Stimulated activated CD8-positive, alpha-beta memory T cell treated with anti-CD3 and anti-CD28 coated beads, Interleukin-15, amount 100 ng/mL, for 24 hours (primary cell): Measurements from ENCODE around the gene DNAH3.
"Not testable (repeated sequence)": the region's sequence is repeated elsewhere in the genome, so short reads cannot be mapped to it uniquely, and the experiment has no call there.

ENCODE experiments used
- DNase-seq: peaks from one replicate; pipeline ENCODE4 v3.0.0-alpha.2; 2020; ENCODE audit warnings: low read depth

DNAH3 gene

GRCh38 chr16:21070564-21070963 is 80.1 kb downstream of the DNAH3 start:
- DNase-seq, result no peak

- DNase-seq, result no peak
Observed at GRCh38 chr16:21069986-21070385, 80.7 kb downstream of the DNAH3 start.

- DNase-seq, result no peak
Observed at GRCh38 chr16:21064203-21064602, 86.4 kb downstream of the DNAH3 start.

GRCh38 chr16:21063314-21063713 is 87.3 kb downstream of the DNAH3 start:
- not testable (repeated sequence) for DNase-seq

GRCh38 chr16:21060027-21060510 is 90.6 kb downstream of the DNAH3 start:
- DNase-seq, result no peak

GRCh38 chr16:21057875-21058274 is 92.8 kb downstream of the DNAH3 start:
- DNase-seq, result no peak

GRCh38 chr16:21056396-21056795 is 94.2 kb downstream of the DNAH3 start:
- no peak for DNase-seq

- DNase-seq, result not testable (repeated sequence)
Observed at GRCh38 chr16:21055738-21056137, 94.9 kb downstream of the DNAH3 start.

GRCh38 chr16:21053590-21053989 is 97.1 kb downstream of the DNAH3 start:
- DNase-seq, result no peak

- DNase-seq, result not testable (repeated sequence)
Observed at GRCh38 chr16:21048091-21048912, 102.3 kb downstream of the DNAH3 start.

GRCh38 chr16:21038197-21038596 is 112.4 kb downstream of the DNAH3 start:
- no peak for DNase-seq

- no peak for DNase-seq
Observed at GRCh38 chr16:21037736-21038135, 112.9 kb downstream of the DNAH3 start.

GRCh38 chr16:21037168-21037567 is 113.5 kb downstream of the DNAH3 start:
- no peak for DNase-seq

- no peak for DNase-seq
Observed at GRCh38 chr16:21036471-21036870, 114.2 kb downstream of the DNAH3 start.

- no peak for DNase-seq
Observed at GRCh38 chr16:21033704-21034103, 116.9 kb downstream of the DNAH3 start.

- no peak for DNase-seq
Observed at GRCh38 chr16:21033264-21033663, 117.4 kb downstream of the DNAH3 start.

- DNase-seq, result no peak
Observed at GRCh38 chr16:21028728-21029127, 121.9 kb downstream of the DNAH3 start.

GRCh38 chr16:21026846-21027245 is 123.8 kb downstream of the DNAH3 start:
- no peak for DNase-seq

- DNase-seq, result no peak
Observed at GRCh38 chr16:21023509-21024202, 127.0 kb downstream of the DNAH3 start.

- no peak for DNase-seq
Observed at GRCh38 chr16:21021316-21021715, 129.3 kb downstream of the DNAH3 start.

GRCh38 chr16:21009815-21010214 is 140.8 kb downstream of the DNAH3 start:
- no peak for DNase-seq

GRCh38 chr16:21005008-21005407 is 145.6 kb downstream of the DNAH3 start:
- no peak for DNase-seq

GRCh38 chr16:21001262-21001661 is 149.4 kb downstream of the DNAH3 start:
- DNase-seq, result no peak
